Measurements from ENCODE around the gene MRPL38. TPM values are rescaled to one million over a fixed set of nuclear protein-coding genes. Genes with fewer than 3 reads are reported as not detected.

Gene MRPL38
- total and polyA plus RNA-seq, 4 donors = 47.8 to 105 (median 66.1) TPM

DNA sequence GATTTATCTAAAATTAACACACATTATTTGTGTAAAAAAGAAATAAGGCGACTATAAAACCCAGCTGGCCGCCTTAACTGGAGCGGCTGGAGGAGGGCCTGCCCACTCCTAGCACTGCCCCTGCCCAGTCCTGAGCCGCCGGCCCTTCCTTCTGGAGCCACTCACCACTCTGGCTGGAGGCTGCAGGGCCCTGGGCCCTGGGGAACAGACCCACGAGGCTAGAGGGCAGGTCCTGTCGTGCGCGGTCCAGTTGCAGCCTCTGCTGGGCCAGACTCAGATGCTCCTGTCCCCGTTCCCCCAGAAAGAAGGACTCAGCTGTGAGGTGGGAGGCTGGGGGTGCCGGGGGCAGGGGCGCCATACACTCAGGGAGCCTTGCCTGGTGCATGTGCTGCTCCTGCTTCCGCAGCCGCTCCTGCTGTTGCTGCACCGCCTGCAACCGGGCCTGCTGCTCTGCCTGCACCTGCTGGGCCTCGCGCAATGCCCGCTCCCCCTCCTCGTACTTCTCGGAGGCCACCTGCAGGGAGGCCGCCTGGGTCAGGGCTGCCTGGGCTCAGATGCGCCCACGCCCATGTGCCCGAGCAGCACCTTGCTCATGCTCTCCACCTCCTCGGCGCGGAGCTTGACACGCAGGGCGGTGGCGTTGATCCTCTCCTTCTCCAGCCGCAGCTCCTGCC, 9.0 kb upstream of the MRPL38 start:
- no peaks in the 10 kb centered on the region for H3K9me3 ChIP-seq (ENCODE audit: control insufficient read depth in 4 of 4, insufficient read depth in 3 of 4, low read length in 3 of 4)
- H3K36me3 ChIP-seq (ENCODE audit: control insufficient read depth in 4 of 4, insufficient read depth in 4 of 4, low read length in 4 of 4) = peaks cover 0 to 15% (median 2%) of the 10 kb centered on the region in 4 donors
- H3K27ac ChIP-seq (ENCODE audit: low read depth in 1 of 2, low read length in 1 of 2) = no peak overlapping the region
- H3K4me1 ChIP-seq (ENCODE audit: control insufficient read depth in 5 of 5, insufficient read depth in 5 of 5, low read length in 5 of 5) = peaks cover 0 to 4% (median 0%) of the 10 kb centered on the region in 5 donors
- TF ChIP-seq, protein P1, sequence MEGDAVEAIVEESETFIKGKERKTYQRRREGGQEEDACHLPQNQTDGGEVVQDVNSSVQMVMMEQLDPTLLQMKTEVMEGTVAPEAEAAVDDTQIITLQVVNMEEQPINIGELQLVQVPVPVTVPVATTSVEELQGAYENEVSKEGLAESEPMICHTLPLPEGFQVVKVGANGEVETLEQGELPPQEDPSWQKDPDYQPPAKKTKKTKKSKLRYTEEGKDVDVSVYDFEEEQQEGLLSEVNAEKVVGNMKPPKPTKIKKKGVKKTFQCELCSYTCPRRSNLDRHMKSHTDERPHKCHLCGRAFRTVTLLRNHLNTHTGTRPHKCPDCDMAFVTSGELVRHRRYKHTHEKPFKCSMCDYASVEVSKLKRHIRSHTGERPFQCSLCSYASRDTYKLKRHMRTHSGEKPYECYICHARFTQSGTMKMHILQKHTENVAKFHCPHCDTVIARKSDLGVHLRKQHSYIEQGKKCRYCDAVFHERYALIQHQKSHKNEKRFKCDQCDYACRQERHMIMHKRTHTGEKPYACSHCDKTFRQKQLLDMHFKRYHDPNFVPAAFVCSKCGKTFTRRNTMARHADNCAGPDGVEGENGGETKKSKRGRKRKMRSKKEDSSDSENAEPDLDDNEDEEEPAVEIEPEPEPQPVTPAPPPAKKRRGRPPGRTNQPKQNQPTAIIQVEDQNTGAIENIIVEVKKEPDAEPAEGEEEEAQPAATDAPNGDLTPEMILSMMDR (IDR thresholded peaks at IDR 0.05; ENCODE audit: control extremely low read depth, extremely low read depth) = no peak
- H3K27me3 ChIP-seq (ENCODE audit: control insufficient read depth in 3 of 3, insufficient read depth in 3 of 3, low read length in 2 of 3) = no peaks in the 10 kb centered on the region
- DNase-seq = no peak
- no peak overlapping the region for H3K9ac ChIP-seq (ENCODE audit: insufficient read depth in 1 of 2, low read length in 2 of 2)
- 97% methylated on average over 32 of the region's 32 CpGs for WGBS, 2 donors
- no peak for ATAC-seq (ENCODE audit: insufficient read depth, low FRiP score)
- H3K4me3 ChIP-seq = no peak overlapping the region

DNA sequence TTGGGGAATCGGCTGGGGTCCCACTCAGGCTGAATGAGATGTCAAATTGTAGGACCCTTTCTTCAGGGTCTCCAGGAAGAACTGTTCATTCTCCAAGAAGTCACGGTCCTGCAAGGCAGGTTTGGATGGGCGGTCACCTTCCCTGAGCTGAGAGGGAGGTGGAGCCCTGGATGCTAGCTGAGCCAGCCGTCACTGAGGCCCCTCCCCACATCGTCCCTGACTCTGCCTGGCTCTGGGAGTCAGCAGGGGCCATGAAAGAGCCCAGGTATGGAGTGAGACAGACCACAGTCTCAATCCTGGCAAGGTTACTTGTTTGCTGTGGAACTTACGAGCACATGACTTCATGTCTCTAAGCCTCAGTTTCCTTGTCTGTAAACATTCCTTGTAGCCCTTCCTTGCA, 6.0 kb upstream of the MRPL38 start:
- DNase-seq (peak; percentile 31 to 61 (median 45)), ATAC-seq (ENCODE audit: insufficient read depth, low FRiP score) (no peak)
- TF ChIP-seq, protein P1 (IDR thresholded peaks at IDR 0.05; ENCODE audit: control extremely low read depth, extremely low read depth) = no peak
- Histone ChIP-seq H3K9me3 (ENCODE audit: control insufficient read depth in 4 of 4, insufficient read depth in 3 of 4, low read length in 3 of 4) (no peaks in the 10 kb centered on the region), H3K27ac (ENCODE audit: low read depth in 1 of 2, low read length in 1 of 2) (peak overlapping the region in 1 of 2 donors; percentile 57), H3K27me3 (ENCODE audit: control insufficient read depth in 3 of 3, insufficient read depth in 3 of 3, low read length in 2 of 3) (no peaks in the 10 kb centered on the region), H3K4me1 (ENCODE audit: control insufficient read depth in 5 of 5, insufficient read depth in 5 of 5, low read length in 5 of 5) (peaks cover 0 to 4% (median 0%) of the 10 kb centered on the region in 5 donors), H3K9ac (ENCODE audit: insufficient read depth in 1 of 2, low read length in 2 of 2) (no peak overlapping the region), H3K4me3 (no peak overlapping the region), H3K36me3 (ENCODE audit: control insufficient read depth in 4 of 4, insufficient read depth in 4 of 4, low read length in 4 of 4) (peaks cover 0 to 11% (median 2%) of the 10 kb centered on the region in 4 donors)
- 71 to 84% methylated on average over 6 of the region's 6 CpGs for WGBS, 2 donors

DNA sequence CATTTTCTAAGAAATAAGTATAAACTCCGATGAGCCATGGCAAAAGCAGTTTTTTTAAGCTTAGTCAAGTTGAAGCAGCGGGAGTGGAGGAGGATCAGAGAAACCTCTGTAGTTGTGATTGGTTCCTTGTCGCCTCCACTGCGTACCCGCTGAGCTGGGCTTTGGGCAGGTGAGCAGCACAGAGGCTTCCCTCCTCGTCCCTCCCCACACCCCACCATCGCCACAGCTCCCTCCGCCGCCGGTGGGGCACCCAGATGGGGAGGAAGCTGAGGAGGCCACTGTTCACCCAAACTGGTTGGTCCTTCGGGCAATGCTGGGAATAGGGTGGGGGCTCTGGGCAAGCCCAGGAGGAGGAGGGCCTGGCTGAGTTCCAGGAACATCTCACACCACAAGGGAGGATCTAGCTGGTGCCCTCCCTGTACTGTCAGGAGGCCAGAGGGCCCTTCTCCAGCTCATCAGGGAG, 5.2 kb upstream of the MRPL38 start:
- ATAC-seq (ENCODE audit: insufficient read depth, low FRiP score) (no peak), DNase-seq (peak in 1 of 3 donors; percentile 10)
- Histone ChIP-seq H3K27me3 (ENCODE audit: control insufficient read depth in 3 of 3, insufficient read depth in 3 of 3, low read length in 2 of 3) (no peaks in the 10 kb centered on the region), H3K4me3 (no peak overlapping the region), H3K4me1 (ENCODE audit: control insufficient read depth in 5 of 5, insufficient read depth in 5 of 5, low read length in 5 of 5) (peaks cover 0 to 4% (median 0%) of the 10 kb centered on the region in 5 donors), H3K36me3 (ENCODE audit: control insufficient read depth in 4 of 4, insufficient read depth in 4 of 4, low read length in 4 of 4) (peaks cover 0 to 10% (median 2%) of the 10 kb centered on the region in 4 donors), H3K9ac (ENCODE audit: insufficient read depth in 1 of 2, low read length in 2 of 2) (no peak overlapping the region), H3K27ac (ENCODE audit: low read depth in 1 of 2, low read length in 1 of 2) (peak overlapping the region in 1 of 2 donors; percentile 57), H3K9me3 (ENCODE audit: control insufficient read depth in 4 of 4, insufficient read depth in 3 of 4, low read length in 3 of 4) (no peaks in the 10 kb centered on the region)
- TF ChIP-seq, protein P1 (IDR thresholded peaks at IDR 0.05; ENCODE audit: control extremely low read depth, extremely low read depth) = no peak
- 45 to 55% methylated on average over 11 of the region's 11 CpGs for WGBS, 2 donors
